GM21825 (cell line): ENCODE measurements around the gene MAP1LC3C.
"Not testable (repeated sequence)": the region's sequence is repeated elsewhere in the genome, so short reads cannot be mapped to it uniquely, and the experiment has no call there.

ENCODE experiments used
- ATAC-seq: cut with Tn5 transposase; IDR thresholded peaks from one replicate; pipeline ENCODE4 v1.9.1; 2021; ENCODE audit warnings: mild to moderate bottlenecking, moderate library complexity; ENCODE audit not compliant: unreplicated experiment

MAP1LC3C gene

GRCh38 chr1:241994171-241994570, 4.7 kb downstream of the MAP1LC3C start:
- no peak for ATAC-seq

- ATAC-seq, result no peak
These were observed 6.2 kb downstream of the MAP1LC3C start for GRCh38 chr1:241992734-241993133.

GRCh38 chr1:241990040-241990439, 8.9 kb downstream of the MAP1LC3C start:
- ATAC-seq, result no peak

DNA sequence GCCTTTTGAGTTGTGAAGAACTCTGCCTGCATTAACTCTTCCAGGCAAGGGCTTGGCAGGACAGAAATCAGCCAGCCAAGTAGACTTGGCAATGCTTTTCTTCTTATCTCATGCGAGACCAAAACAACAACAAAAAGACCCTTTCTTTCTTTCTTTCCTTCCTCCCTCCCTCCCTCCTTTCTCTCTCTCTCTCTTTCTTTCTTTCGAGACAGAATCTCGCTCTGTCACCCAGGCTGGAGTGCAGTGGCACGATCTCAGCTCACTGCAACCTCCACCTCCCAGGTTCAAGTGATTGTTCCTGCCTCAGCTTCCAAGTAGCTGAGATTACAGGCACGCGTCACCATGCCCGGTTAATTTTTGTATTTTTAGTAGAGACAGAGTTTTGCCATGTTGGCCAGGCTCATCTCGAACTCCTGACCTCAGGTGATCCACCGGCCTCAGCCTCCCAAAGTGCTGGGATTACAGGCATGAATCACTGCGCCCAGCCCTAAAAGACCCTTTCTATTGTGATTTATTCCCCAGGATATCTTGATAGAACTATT, 10.4 kb downstream of the MAP1LC3C start:
- not testable (repeated sequence) for ATAC-seq

DNA sequence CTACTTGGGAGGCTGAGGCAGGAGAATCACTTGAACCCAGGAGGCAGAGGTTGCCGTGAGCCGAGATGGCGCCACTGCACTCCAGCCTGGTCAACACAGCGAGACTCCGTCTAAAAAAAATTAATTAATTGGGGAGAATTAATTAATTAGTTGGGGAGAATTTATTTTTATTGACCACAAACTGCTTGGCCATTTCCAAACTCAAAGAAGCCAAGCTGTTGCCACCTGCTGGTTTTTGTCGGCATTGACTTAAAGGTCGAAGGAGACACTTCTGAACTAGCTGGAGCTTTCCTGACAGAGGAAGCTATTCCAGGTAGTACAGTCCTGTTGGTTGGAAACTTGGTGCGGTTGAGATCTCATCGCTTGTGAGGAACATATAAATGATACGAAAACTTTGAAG, 13.1 kb downstream of the MAP1LC3C start:
- no peak for ATAC-seq

- no peak for ATAC-seq
These were observed 19.0 kb downstream of the MAP1LC3C start for GRCh38 chr1:241979926-241980325.

DNA sequence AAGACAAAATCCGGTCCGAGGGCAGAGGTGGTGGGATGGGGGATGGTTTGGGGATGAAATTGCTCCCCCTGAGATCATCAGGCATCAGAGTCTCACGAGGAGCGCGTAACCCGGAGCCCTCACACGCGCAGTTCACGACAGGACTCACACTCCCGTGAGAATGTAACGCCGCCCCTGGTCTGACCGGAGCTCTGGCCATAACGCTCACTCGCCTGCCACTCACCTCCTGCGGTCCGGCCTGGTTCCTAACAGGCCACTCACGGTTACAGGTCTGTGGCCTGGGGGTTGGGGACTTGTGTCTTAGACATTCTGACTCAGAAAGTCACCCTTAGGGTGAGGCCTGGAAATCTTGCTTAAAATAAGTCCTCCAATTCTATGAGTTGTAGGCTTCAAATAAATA, 19.8 kb downstream of the MAP1LC3C start:
- ATAC-seq, result no peak

GRCh38 chr1:241976229-241976628, 22.7 kb downstream of the MAP1LC3C start:
- no peak for ATAC-seq

DNA sequence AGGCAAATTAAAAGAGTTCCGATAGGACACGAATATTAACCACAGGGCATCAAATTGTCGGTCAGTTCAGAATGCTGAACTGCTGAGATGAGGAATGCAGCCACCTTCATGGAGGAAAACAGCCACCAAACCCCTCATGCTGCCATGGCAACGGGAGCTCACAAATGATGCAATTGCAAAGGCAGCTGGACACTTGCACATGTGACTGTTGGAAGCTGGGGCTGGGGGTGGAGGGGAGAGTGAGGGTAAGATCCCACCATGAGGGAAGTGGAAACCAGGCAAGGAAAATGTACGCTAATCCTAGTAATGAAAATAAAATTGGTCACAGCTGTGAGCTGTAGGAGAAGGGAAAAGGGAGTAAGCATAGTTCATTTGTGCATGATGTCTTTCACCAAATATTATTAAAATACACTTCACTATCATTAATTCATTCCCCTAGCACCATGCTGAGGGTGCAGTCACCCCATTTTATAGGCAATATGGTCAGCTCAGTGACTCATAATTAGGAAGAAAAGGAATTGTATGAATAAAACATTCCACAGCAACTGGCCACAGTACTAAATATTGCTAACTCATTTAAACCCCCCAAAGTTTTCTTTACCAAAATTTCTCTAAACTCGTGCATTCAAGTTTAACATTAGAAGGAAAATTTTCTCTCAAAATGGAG, 26.1 kb downstream of the MAP1LC3C start:
- ATAC-seq, result no peak

GRCh38 chr1:241968611-241969010, 30.3 kb downstream of the MAP1LC3C start:
- no peak for ATAC-seq

DNA sequence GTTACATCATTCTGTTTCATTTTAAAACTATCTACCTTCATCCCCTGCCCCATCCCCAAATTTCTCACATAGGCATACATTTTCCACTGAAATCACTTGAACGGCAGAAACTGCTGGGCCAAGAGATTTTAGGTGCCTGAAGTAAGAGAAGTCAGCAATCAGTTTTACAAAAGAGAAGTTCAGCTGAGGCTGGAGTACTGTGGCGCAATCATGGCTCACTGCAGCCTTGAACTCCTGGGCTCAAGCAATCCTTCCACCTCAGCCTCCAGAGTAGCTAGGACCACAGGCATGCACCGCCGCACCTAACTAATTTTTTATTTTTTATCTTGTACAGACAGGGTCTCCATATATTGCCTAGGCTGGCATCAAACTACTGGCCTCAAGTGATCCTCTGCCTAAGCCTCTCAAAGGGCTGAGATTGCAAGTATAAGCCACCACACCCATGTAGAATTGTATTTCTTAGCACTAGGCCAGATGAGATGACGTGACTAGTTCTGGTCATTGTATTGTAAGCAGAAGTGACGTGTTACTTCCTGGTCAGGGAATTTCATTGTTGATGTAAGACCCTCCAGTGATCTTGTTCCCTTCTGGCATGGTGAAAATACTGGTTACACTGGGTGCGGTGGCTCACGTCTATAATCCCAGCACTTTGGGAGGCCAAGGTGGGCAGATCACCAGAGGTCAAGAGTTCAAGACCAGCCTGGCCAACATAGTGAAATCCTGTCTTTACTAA, 34.2 kb downstream of the MAP1LC3C start:
- ATAC-seq, result no peak

GRCh38 chr1:241963722-241964121, 35.2 kb downstream of the MAP1LC3C start:
- no peak for ATAC-seq

GRCh38 chr1:241962153-241962552, 36.7 kb downstream of the MAP1LC3C start:
- ATAC-seq, result no peak

GRCh38 chr1:241957692-241958494, 41.0 kb downstream of the MAP1LC3C start, which contains the start of gene BECN2:
Gene BECN2, plus strand, starts transcription at chr1:241957767. Its CDS starts 0 bp downstream, at chr1:241957767.
- ATAC-seq, result no peak

- ATAC-seq, result no peak
These were observed 48.5 kb downstream of the MAP1LC3C start for GRCh38 chr1:241950390-241950789.

- ATAC-seq, result no peak
These were observed 51.5 kb downstream of the MAP1LC3C start for GRCh38 chr1:241947354-241947753.
